22Rv1 (cell line): ENCODE data around the gene DUOXA2.

Source experiments
- CTCF ChIP-seq: fragments of 450-650 bp; IDR thresholded peaks from 2 replicates; pipeline ENCODE4 v1.5.1; 2017; ENCODE audit warnings: mild to moderate bottlenecking
- ZFX ChIP-seq: fragments of 450-650 bp; IDR thresholded peaks from 2 replicates; pipeline ENCODE4 v1.6.1; 2017; ENCODE audit warnings: antibody characterized with exemption, borderline replicate concordance

DNA sequence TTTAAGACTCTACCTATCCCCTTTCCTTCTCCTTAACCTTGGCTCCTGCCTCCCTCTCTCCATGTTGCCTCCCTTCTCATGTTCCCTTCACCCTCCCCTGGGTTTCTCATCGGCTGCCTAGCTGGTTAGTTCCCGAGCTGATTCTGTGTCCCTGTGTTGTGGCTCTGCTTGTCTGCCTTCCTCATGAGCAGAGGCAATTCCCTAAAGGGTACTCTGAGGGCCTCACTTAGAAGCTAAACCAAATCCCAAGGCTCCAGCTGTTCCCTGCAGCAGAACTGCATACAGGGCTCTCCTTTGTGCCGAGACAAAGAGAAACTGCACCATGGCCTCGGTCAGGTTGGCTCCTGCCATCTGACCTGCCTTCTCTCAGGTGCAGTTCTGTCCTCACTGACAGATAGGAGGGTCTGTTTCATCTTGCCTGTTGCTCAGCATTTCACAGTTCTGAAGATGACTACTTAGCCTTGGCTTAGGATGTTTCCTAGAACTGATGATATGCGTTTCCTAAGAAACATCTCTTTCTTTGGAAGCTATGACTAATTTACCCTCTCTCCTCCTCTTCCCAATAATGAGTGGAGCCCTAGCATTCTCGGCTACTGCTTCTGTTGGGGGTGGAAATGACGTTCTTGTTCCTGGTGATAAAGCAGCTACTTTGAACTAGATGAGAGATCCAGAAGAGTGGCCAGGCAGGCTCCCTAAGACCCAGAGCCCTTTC, 42.8 kb downstream of the DUOXA2 start:
- no peak for TF ChIP-seq CTCF
- TF ChIP-seq ZFX: no peak
